Activated T-cell treated with anti-CD3 and anti-CD28 coated beads, Interleukin-2, amount 50 U/mL, for 48 hours (primary cell): Measurements from ENCODE around the gene HCAR3.
A peak's percentile ranks its signal among the peaks of the same experiment; 100 is the strongest.
"Not testable (repeated sequence)": the region's sequence is repeated elsewhere in the genome, so short reads cannot be mapped to it uniquely, and the experiment has no call there.

ENCODE experiments used
- DNase-seq, 2 experiments: peaks; one replicate each; pipeline ENCODE4 v3.0.0-alpha.2; 2020

Gene HCAR3

GRCh38 chr12:122721057-122721545, 4.5 kb upstream of the HCAR3 start:
- peak; percentile 37 to 42 for DNase-seq

- not testable (repeated sequence) for DNase-seq
These were observed 1.4 kb downstream of the HCAR3 start for GRCh38 chr12:122715211-122715610.

- DNase-seq: not testable (repeated sequence)
These were observed 3.0 kb downstream of the HCAR3 start for GRCh38 chr12:122713491-122714188.

- DNase-seq: not testable (repeated sequence)
These were observed 5.3 kb downstream of the HCAR3 start for GRCh38 chr12:122711266-122711665.

GRCh38 chr12:122710341-122710740, 6.3 kb downstream of the HCAR3 start:
- DNase-seq: not testable (repeated sequence)

GRCh38 chr12:122709287-122709686, 7.3 kb downstream of the HCAR3 start:
- DNase-seq: not testable (repeated sequence)

GRCh38 chr12:122703841-122704240, 12.8 kb downstream of the HCAR3 start:
- not testable (repeated sequence) for DNase-seq

- DNase-seq: not testable (repeated sequence)
These were observed 13.6 kb downstream of the HCAR3 start, which contains the start of gene HCAR2 for GRCh38 chr12:122702890-122703611. TSS of gene HCAR2 (minus strand) at chr12:122703357. CDS start at chr12:122703283, 74 bp downstream.

- not testable (repeated sequence) for DNase-seq
These were observed 15.1 kb downstream of the HCAR3 start for GRCh38 chr12:122701481-122701880.

GRCh38 chr12:122700038-122700710, 16.4 kb downstream of the HCAR3 start:
- not testable (repeated sequence) for DNase-seq

- DNase-seq: not testable (repeated sequence)
These were observed 19.7 kb downstream of the HCAR3 start for GRCh38 chr12:122696922-122697321.

- DNase-seq: no peak
These were observed 25.0 kb downstream of the HCAR3 start for GRCh38 chr12:122691566-122691965.

GRCh38 chr12:122688291-122688690, 28.3 kb downstream of the HCAR3 start:
- DNase-seq: no peak

- no peak for DNase-seq
These were observed 29.5 kb downstream of the HCAR3 start for GRCh38 chr12:122687086-122687485.

GRCh38 chr12:122686538-122686937, 30.1 kb downstream of the HCAR3 start:
- DNase-seq: no peak

- no peak for DNase-seq
These were observed 32.3 kb downstream of the HCAR3 start for GRCh38 chr12:122684297-122684813.

- DNase-seq: no peak
These were observed 34.8 kb downstream of the HCAR3 start for GRCh38 chr12:122681814-122682213.

- DNase-seq: not testable (repeated sequence)
These were observed 35.6 kb downstream of the HCAR3 start for GRCh38 chr12:122680989-122681388.

- not testable (repeated sequence) for DNase-seq
These were observed 39.8 kb downstream of the HCAR3 start for GRCh38 chr12:122676781-122677180.

- DNase-seq: not testable (repeated sequence)
These were observed 40.6 kb downstream of the HCAR3 start for GRCh38 chr12:122676015-122676414.

- no peak for DNase-seq
These were observed 44.1 kb downstream of the HCAR3 start for GRCh38 chr12:122672515-122672914.

GRCh38 chr12:122669397-122670070, 47.1 kb downstream of the HCAR3 start:
- DNase-seq: no peak
